GM18505 (cell line): ENCODE results near the gene ANO2.

ENCODE experiments used
- ATAC-seq: cut with Tn5 transposase; IDR thresholded peaks from one replicate; pipeline ENCODE4 v1.9.1; 2021; ENCODE audit not compliant: unreplicated experiment
- POLR2A ChIP-seq: IDR thresholded peaks from 4 replicates; pipeline ENCODE4 v1.6.1; 2011; ENCODE audit warnings: borderline replicate concordance; ENCODE audit not compliant: insufficient read depth, insufficient read length; ENCODE audit errors: extremely low read depth

The ANO2 gene

GRCh38 chr12:5518584-5519365 is 426.3 kb downstream of the ANO2 start:
- ATAC-seq = no peak
- no peak for TF ChIP-seq POLR2A

GRCh38 chr12:5516371-5517241 is 428.5 kb downstream of the ANO2 start:
- no peak for ATAC-seq
- no peak for TF ChIP-seq POLR2A

GRCh38 chr12:5515458-5515857 is 429.6 kb downstream of the ANO2 start:
- ATAC-seq = no peak
- TF ChIP-seq POLR2A = no peak

- ATAC-seq = no peak
- TF ChIP-seq POLR2A = no peak
Observed at GRCh38 chr12:5514545-5514944, 430.5 kb downstream of the ANO2 start.

DNA sequence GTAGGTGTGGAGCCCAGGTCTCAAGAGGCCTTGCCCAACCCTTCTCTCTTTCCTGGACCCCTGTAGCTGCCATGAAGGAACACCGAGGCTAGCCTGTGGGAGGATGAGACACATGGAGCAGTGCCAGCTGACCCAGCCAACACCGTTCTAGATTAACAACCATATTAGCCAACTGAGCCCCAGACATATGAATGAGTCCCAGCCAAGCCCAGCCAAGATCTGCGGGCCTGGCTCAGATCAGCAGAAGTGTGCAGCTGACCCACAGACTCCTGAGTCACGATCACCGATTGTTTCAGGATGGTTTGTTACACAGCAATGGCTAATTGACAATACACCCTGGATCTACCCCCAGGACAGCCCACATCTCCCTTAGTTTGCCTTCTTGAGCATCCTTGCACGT is 431.0 kb downstream of the ANO2 start:
- TF ChIP-seq POLR2A = no peak
- no peak for ATAC-seq

DNA sequence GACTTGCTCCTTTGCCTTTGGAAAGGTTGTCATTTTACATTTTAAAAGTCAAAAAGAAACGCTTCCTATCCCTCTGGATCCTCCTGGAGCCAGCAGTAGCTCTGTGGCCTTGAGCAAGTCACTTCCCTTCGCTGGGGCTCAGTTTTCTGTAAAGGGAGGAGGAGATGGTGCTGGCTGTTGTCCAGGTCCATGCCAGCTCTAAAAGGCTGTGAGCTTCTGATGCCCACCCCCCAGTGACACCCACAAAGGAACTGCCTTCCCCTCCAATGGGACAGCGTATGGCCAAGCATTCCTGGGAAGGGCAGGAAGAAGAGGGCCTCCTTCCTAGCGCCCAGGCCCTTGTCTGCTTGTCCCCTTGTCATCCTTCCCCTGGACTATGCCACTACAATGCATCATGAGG is 431.7 kb downstream of the ANO2 start:
- no peak for ATAC-seq
- no peak for TF ChIP-seq POLR2A
